ENCODE measurements around the gene CCDC102B. TPM values are rescaled to one million over a fixed set of nuclear protein-coding genes. Genes with fewer than 3 reads are reported as not detected.

CCDC102B gene
- total RNA-seq, 2 donors from 2014 or later, result 10.6 to 24.6 TPM

GRCh38 chr18:68822926-68823325, 25.0 kb downstream of the CCDC102B start:
- Histone ChIP-seq H3K27me3 (replicated peaks; ENCODE audit: insufficient read depth) (no peaks in the 10 kb centered on the region), H3K36me3 (no peaks in the 10 kb centered on the region), H3K4me1 (ENCODE audit: control insufficient read depth in 1 of 2, low read depth in 2 of 2) (no peaks in the 10 kb centered on the region), H3K4me3 (no peak overlapping the region), H3K9me3 (no peaks in the 10 kb centered on the region), H3K27ac (no peak overlapping the region)
- ATAC-seq (ENCODE audit: insufficient number of reproducible peaks, low FRiP score, low read depth) (no peak), DNase-seq (ENCODE audit: low spot score) (no peak)
- no peak for TF ChIP-seq CTCF (IDR thresholded peaks at IDR 0.05)

GRCh38 chr18:68826121-68826520, 28.2 kb downstream of the CCDC102B start:
- DNase-seq (ENCODE audit: low spot score) (no peak), ATAC-seq (ENCODE audit: insufficient number of reproducible peaks, low FRiP score, low read depth) (no peak)
- Histone ChIP-seq H3K27ac (no peak overlapping the region), H3K27me3 (replicated peaks; ENCODE audit: insufficient read depth) (no peaks in the 10 kb centered on the region), H3K9me3 (no peaks in the 10 kb centered on the region), H3K4me3 (no peak overlapping the region), H3K36me3 (no peaks in the 10 kb centered on the region), H3K4me1 (ENCODE audit: control insufficient read depth in 1 of 2, low read depth in 2 of 2) (peaks cover 0 to 3% of the 10 kb centered on the region in 2 donors)
- no peak for TF ChIP-seq CTCF (IDR thresholded peaks at IDR 0.05)

GRCh38 chr18:68830256-68831045, 32.6 kb downstream of the CCDC102B start:
- no peaks in the 10 kb centered on the region for H3K9me3 ChIP-seq
- H3K27me3 ChIP-seq (replicated peaks; ENCODE audit: insufficient read depth), result no peaks in the 10 kb centered on the region
- no peak overlapping the region for H3K27ac ChIP-seq
- no peak for TF ChIP-seq CTCF (IDR thresholded peaks at IDR 0.05)
- no peak for ATAC-seq (ENCODE audit: insufficient number of reproducible peaks, low FRiP score, low read depth)
- no peak overlapping the region for H3K4me3 ChIP-seq
- H3K36me3 ChIP-seq, result no peaks in the 10 kb centered on the region
- DNase-seq (ENCODE audit: low spot score), result no peak
- H3K4me1 ChIP-seq (ENCODE audit: control insufficient read depth in 1 of 2, low read depth in 2 of 2), result peaks cover 0 to 3% of the 10 kb centered on the region in 2 donors

GRCh38 chr18:68833756-68834155, 35.9 kb downstream of the CCDC102B start:
- no peak overlapping the region for H3K4me3 ChIP-seq
- H3K27me3 ChIP-seq (replicated peaks; ENCODE audit: insufficient read depth), result no peaks in the 10 kb centered on the region
- no peaks in the 10 kb centered on the region for H3K36me3 ChIP-seq
- no peaks in the 10 kb centered on the region for H3K9me3 ChIP-seq
- H3K4me1 ChIP-seq (ENCODE audit: control insufficient read depth in 1 of 2, low read depth in 2 of 2), result peaks cover 0 to 3% of the 10 kb centered on the region in 2 donors
- ATAC-seq (ENCODE audit: insufficient number of reproducible peaks, low FRiP score, low read depth) (no peak), DNase-seq (ENCODE audit: low spot score) (no peak)
- no peak overlapping the region for H3K27ac ChIP-seq
- no peak for TF ChIP-seq CTCF (IDR thresholded peaks at IDR 0.05)

GRCh38 chr18:68837665-68838451, 40.0 kb downstream of the CCDC102B start:
- no peaks in the 10 kb centered on the region for H3K9me3 ChIP-seq
- TF ChIP-seq CTCF (IDR thresholded peaks at IDR 0.05), result no peak
- ATAC-seq (ENCODE audit: insufficient number of reproducible peaks, low FRiP score, low read depth) (no peak), DNase-seq (ENCODE audit: low spot score) (no peak)
- no peaks in the 10 kb centered on the region for H3K27me3 ChIP-seq (replicated peaks; ENCODE audit: insufficient read depth)
- H3K27ac ChIP-seq, result no peak overlapping the region
- no peak overlapping the region for H3K4me3 ChIP-seq
- no peaks in the 10 kb centered on the region for H3K36me3 ChIP-seq
- H3K4me1 ChIP-seq (ENCODE audit: control insufficient read depth in 1 of 2, low read depth in 2 of 2), result peaks cover 0 to 7% of the 10 kb centered on the region in 2 donors

Measured in thoracic aorta (tissue), 2 donors.